HEK293 (cell line): ENCODE results near the gene CFAP99.

Experiments
- FEZF1 ChIP-seq: fragments of 450-650 bp; formaldehyde crosslinking; IDR thresholded peaks from 2 replicates; pipeline ENCODE4 v1.5.1; 2016; ENCODE audit warnings: missing biosample characterization, missing genetic modification characterization
- KLF1 ChIP-seq: fragments of 450-650 bp; formaldehyde crosslinking; IDR thresholded peaks from 2 replicates; pipeline ENCODE4 v1.5.1; 2016; ENCODE audit warnings: missing biosample characterization, missing genetic modification characterization
- SALL2 ChIP-seq: fragments of 450-650 bp; formaldehyde crosslinking; IDR thresholded peaks from 2 replicates; pipeline ENCODE4 v1.5.0; 2017; ENCODE audit warnings: missing biosample characterization, mild to moderate bottlenecking, missing genetic modification characterization, borderline replicate concordance
- ZNF174 ChIP-seq: fragments of 450-650 bp; formaldehyde crosslinking; IDR thresholded peaks from 2 replicates; pipeline ENCODE4 v1.5.0; 2017; ENCODE audit warnings: missing biosample characterization, mild to moderate bottlenecking, missing genetic modification characterization
- ZNF239 ChIP-seq: fragments of 450-650 bp; formaldehyde crosslinking; IDR thresholded peaks from 2 replicates; pipeline ENCODE4 v1.5.1; 2016; ENCODE audit warnings: missing biosample characterization, missing genetic modification characterization
- ZNF335 ChIP-seq: fragments of 450-650 bp; formaldehyde crosslinking; conservative IDR thresholded peaks from 2 replicates; pipeline ENCODE4 v1.5.1; 2016; ENCODE audit warnings: missing biosample characterization, missing genetic modification characterization
- ZNF37A ChIP-seq: fragments of 450-650 bp; IDR thresholded peaks from 2 replicates; pipeline ENCODE4 v1.5.1; 2018; ENCODE audit warnings: missing biosample characterization, missing genetic modification characterization
- ZNF423 ChIP-seq: fragments of 450-650 bp; formaldehyde crosslinking; IDR thresholded peaks from 2 replicates; pipeline ENCODE4 v1.5.1; 2016; ENCODE audit warnings: missing biosample characterization, missing genetic modification characterization
- ZNF521 ChIP-seq: fragments of 450-650 bp; formaldehyde crosslinking; IDR thresholded peaks from 2 replicates; pipeline ENCODE4 v1.5.1; 2017; ENCODE audit warnings: missing biosample characterization, mild to moderate bottlenecking, missing genetic modification characterization
- ZNF529 ChIP-seq: fragments of 450-650 bp; formaldehyde crosslinking; IDR thresholded peaks from 2 replicates; pipeline ENCODE4 v1.5.1; 2017; ENCODE audit warnings: missing genetic modification characterization, missing biosample characterization; ENCODE audit not compliant: insufficient replicate concordance
- ZNF558 ChIP-seq: fragments of 450-650 bp; formaldehyde crosslinking; IDR thresholded peaks from 2 replicates; pipeline ENCODE4 v1.5.1; 2016; ENCODE audit warnings: missing biosample characterization, missing genetic modification characterization
- ZNF610 ChIP-seq: fragments of 450-650 bp; formaldehyde crosslinking; IDR thresholded peaks from 2 replicates; pipeline ENCODE4 v1.5.1; 2016; ENCODE audit warnings: missing biosample characterization, missing genetic modification characterization, borderline replicate concordance
- ZNF626 ChIP-seq: fragments of 450-650 bp; sonication (Bioruptor Pico); formaldehyde crosslinking; IDR thresholded peaks from 2 replicates; pipeline ENCODE4 v1.5.1; 2018; ENCODE audit warnings: missing biosample characterization, missing genetic modification characterization, inconsistent platforms
- ZNF654 ChIP-seq: fragments of 450-650 bp; formaldehyde crosslinking; IDR thresholded peaks from 2 replicates; pipeline ENCODE4 v1.5.1; 2016; ENCODE audit warnings: low read depth, missing biosample characterization, missing genetic modification characterization
- ZNF701 ChIP-seq: fragments of 450-650 bp; formaldehyde crosslinking; IDR thresholded peaks from 2 replicates; pipeline ENCODE4 v1.5.1; 2016; ENCODE audit warnings: missing biosample characterization, missing genetic modification characterization
- ZNF747 ChIP-seq: fragments of 450-650 bp; formaldehyde crosslinking; IDR thresholded peaks from 2 replicates; pipeline ENCODE4 v1.5.1; 2016; ENCODE audit warnings: missing biosample characterization, missing genetic modification characterization
- ZNF830 ChIP-seq: fragments of 450-650 bp; IDR thresholded peaks from 2 replicates; pipeline ENCODE4 v1.5.0; 2018; ENCODE audit warnings: missing biosample characterization, missing genetic modification characterization, low read depth, mild to moderate bottlenecking, moderate library complexity
- TF ChIP-seq, protein P1 (sequence below): fragments of 450-650 bp; formaldehyde crosslinking; IDR thresholded peaks from 2 replicates; pipeline ENCODE4 v1.5.1; 2016; ENCODE audit warnings: missing biosample characterization, missing genetic modification characterization, low read depth
- TF ChIP-seq, protein P2 (sequence below): fragments of 450-650 bp; formaldehyde crosslinking; IDR thresholded peaks from 2 replicates; pipeline ENCODE4 v1.5.1; 2016; ENCODE audit warnings: missing biosample characterization, missing genetic modification characterization
- TF ChIP-seq, protein P3 (sequence below): fragments of 450-650 bp; formaldehyde crosslinking; IDR thresholded peaks from 2 replicates; pipeline ENCODE4 v1.5.1; 2017; ENCODE audit warnings: missing biosample characterization, missing genetic modification characterization
- TF ChIP-seq, protein P4 (sequence below): fragments of 450-650 bp; formaldehyde crosslinking; IDR thresholded peaks from 2 replicates; pipeline ENCODE4 v1.5.1; 2016; ENCODE audit warnings: missing biosample characterization, missing genetic modification characterization
- TF ChIP-seq, protein P5 (sequence below): fragments of 450-650 bp; formaldehyde crosslinking; IDR thresholded peaks from 2 replicates; pipeline ENCODE4 v1.5.1; 2017; ENCODE audit warnings: missing biosample characterization, mild to moderate bottlenecking, missing genetic modification characterization, moderate library complexity
- TF ChIP-seq, protein P6 (sequence below): fragments of 450-650 bp; formaldehyde crosslinking; IDR thresholded peaks from 2 replicates; pipeline ENCODE4 v1.5.1; 2016; ENCODE audit warnings: missing biosample characterization, missing genetic modification characterization
- TF ChIP-seq, protein P7 (sequence below): fragments of 450-650 bp; formaldehyde crosslinking; IDR thresholded peaks from 2 replicates; pipeline ENCODE4 v1.5.1; 2016; ENCODE audit warnings: missing biosample characterization, missing genetic modification characterization

Gene CFAP99

DNA sequence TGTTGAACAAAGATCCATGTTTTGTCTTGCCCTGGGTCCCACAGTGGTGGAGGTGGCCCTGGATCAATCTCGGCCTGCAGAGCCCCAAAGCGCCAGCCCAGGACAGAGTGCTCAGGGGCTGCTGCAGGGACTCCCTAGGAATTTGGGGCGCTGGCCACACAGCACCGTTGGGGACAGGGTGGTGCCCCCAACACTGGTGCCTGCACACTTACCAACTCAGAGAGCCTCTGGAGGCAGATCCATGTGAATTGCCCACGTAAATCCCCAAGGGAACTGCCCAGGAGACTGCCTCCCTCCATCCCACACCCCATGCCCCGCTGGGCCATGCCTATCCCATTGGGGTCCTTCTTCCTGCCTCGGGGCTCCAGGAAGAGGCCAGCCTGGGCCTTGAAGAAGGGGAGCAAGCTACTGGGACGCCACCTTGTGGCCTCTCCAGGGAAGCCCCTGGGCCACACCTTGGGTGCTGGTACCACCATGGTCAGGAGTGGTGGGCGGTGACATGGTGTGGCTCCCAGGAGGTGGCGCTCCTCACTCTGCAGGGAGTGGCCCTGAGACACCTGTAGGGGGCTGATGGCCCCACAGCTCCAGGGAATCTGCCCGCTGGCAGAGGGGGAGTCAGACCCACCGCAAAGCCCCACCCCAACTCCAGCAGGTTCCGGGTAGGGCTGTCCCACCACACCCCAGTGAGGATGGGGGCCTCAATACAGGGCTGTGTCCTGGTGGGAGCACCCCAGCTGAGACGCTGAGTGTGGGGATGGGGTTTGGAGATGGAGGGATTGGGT lies 22.8 kb downstream of the CFAP99 start (continued):
- TF ChIP-seq, protein P1, sequence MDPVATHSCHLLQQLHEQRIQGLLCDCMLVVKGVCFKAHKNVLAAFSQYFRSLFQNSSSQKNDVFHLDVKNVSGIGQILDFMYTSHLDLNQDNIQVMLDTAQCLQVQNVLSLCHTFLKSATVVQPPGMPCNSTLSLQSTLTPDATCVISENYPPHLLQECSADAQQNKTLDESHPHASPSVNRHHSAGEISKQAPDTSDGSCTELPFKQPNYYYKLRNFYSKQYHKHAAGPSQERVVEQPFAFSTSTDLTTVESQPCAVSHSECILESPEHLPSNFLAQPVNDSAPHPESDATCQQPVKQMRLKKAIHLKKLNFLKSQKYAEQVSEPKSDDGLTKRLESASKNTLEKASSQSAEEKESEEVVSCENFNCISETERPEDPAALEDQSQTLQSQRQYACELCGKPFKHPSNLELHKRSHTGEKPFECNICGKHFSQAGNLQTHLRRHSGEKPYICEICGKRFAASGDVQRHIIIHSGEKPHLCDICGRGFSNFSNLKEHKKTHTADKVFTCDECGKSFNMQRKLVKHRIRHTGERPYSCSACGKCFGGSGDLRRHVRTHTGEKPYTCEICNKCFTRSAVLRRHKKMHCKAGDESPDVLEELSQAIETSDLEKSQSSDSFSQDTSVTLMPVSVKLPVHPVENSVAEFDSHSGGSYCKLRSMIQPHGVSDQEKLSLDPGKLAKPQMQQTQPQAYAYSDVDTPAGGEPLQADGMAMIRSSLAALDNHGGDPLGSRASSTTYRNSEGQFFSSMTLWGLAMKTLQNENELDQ (tag by site-specific recombination) = no peak
- TF ChIP-seq ZNF610 (tag by site-specific recombination) (no peak), SALL2 (tag by site-specific recombination) (no peak), ZNF239 (tag by site-specific recombination) (no peak), ZNF174 (tag by site-specific recombination) (no peak), ZNF654 (peak; percentile 86), ZNF423 (tag by site-specific recombination) (peak; percentile 82), ZNF529 (tag by site-specific recombination) (no peak), ZNF701 (tag by site-specific recombination) (no peak), KLF1 (tag by site-specific recombination) (peak; percentile 71), ZNF558 (tag by site-specific recombination) (no peak), FEZF1 (tag by site-specific recombination) (no peak), ZNF747 (tag by site-specific recombination) (no peak), ZNF830 (tag by site-specific recombination) (no peak), ZNF521 (tag by site-specific recombination) (no peak), ZNF335 (peak; percentile 86), ZNF37A (tag by site-specific recombination) (no peak), ZNF626 (tag by site-specific recombination) (no peak)
- TF ChIP-seq, protein P2, sequence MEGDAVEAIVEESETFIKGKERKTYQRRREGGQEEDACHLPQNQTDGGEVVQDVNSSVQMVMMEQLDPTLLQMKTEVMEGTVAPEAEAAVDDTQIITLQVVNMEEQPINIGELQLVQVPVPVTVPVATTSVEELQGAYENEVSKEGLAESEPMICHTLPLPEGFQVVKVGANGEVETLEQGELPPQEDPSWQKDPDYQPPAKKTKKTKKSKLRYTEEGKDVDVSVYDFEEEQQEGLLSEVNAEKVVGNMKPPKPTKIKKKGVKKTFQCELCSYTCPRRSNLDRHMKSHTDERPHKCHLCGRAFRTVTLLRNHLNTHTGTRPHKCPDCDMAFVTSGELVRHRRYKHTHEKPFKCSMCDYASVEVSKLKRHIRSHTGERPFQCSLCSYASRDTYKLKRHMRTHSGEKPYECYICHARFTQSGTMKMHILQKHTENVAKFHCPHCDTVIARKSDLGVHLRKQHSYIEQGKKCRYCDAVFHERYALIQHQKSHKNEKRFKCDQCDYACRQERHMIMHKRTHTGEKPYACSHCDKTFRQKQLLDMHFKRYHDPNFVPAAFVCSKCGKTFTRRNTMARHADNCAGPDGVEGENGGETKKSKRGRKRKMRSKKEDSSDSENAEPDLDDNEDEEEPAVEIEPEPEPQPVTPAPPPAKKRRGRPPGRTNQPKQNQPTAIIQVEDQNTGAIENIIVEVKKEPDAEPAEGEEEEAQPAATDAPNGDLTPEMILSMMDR (tag by site-specific recombination) = peak; percentile 89
- TF ChIP-seq, protein P3, sequence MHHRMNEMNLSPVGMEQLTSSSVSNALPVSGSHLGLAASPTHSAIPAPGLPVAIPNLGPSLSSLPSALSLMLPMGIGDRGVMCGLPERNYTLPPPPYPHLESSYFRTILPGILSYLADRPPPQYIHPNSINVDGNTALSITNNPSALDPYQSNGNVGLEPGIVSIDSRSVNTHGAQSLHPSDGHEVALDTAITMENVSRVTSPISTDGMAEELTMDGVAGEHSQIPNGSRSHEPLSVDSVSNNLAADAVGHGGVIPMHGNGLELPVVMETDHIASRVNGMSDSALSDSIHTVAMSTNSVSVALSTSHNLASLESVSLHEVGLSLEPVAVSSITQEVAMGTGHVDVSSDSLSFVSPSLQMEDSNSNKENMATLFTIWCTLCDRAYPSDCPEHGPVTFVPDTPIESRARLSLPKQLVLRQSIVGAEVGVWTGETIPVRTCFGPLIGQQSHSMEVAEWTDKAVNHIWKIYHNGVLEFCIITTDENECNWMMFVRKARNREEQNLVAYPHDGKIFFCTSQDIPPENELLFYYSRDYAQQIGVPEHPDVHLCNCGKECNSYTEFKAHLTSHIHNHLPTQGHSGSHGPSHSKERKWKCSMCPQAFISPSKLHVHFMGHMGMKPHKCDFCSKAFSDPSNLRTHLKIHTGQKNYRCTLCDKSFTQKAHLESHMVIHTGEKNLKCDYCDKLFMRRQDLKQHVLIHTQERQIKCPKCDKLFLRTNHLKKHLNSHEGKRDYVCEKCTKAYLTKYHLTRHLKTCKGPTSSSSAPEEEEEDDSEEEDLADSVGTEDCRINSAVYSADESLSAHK (tag by site-specific recombination) = no peak
- TF ChIP-seq, protein P4, sequence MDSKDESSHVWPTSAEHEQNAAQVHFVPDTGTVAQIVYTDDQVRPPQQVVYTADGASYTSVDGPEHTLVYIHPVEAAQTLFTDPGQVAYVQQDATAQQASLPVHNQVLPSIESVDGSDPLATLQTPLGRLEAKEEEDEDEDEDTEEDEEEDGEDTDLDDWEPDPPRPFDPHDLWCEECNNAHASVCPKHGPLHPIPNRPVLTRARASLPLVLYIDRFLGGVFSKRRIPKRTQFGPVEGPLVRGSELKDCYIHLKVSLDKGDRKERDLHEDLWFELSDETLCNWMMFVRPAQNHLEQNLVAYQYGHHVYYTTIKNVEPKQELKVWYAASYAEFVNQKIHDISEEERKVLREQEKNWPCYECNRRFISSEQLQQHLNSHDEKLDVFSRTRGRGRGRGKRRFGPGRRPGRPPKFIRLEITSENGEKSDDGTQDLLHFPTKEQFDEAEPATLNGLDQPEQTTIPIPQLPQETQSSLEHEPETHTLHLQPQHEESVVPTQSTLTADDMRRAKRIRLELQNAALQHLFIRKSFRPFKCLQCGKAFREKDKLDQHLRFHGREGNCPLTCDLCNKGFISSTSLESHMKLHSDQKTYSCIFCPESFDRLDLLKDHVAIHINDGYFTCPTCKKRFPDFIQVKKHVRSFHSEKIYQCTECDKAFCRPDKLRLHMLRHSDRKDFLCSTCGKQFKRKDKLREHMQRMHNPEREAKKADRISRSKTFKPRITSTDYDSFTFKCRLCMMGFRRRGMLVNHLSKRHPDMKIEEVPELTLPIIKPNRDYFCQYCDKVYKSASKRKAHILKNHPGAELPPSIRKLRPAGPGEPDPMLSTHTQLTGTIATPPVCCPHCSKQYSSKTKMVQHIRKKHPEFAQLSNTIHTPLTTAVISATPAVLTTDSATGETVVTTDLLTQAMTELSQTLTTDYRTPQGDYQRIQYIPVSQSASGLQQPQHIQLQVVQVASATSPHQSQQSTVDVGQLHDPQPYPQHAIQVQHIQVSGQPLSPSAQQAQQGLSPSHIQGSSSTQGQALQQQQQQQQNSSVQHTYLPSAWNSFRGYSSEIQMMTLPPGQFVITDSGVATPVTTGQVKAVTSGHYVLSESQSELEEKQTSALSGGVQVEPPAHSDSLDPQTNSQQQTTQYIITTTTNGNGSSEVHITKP (tag by site-specific recombination) = peak; percentile 56
- TF ChIP-seq, protein P5, sequence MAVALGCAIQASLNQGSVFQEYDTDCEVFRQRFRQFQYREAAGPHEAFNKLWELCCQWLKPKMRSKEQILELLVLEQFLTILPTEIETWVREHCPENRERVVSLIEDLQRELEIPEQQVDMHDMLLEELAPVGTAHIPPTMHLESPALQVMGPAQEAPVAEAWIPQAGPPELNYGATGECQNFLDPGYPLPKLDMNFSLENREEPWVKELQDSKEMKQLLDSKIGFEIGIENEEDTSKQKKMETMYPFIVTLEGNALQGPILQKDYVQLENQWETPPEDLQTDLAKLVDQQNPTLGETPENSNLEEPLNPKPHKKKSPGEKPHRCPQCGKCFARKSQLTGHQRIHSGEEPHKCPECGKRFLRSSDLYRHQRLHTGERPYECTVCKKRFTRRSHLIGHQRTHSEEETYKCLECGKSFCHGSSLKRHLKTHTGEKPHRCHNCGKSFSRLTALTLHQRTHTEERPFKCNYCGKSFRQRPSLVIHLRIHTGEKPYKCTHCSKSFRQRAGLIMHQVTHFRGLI (tag by site-specific recombination) = no peak
- TF ChIP-seq, protein P6, sequence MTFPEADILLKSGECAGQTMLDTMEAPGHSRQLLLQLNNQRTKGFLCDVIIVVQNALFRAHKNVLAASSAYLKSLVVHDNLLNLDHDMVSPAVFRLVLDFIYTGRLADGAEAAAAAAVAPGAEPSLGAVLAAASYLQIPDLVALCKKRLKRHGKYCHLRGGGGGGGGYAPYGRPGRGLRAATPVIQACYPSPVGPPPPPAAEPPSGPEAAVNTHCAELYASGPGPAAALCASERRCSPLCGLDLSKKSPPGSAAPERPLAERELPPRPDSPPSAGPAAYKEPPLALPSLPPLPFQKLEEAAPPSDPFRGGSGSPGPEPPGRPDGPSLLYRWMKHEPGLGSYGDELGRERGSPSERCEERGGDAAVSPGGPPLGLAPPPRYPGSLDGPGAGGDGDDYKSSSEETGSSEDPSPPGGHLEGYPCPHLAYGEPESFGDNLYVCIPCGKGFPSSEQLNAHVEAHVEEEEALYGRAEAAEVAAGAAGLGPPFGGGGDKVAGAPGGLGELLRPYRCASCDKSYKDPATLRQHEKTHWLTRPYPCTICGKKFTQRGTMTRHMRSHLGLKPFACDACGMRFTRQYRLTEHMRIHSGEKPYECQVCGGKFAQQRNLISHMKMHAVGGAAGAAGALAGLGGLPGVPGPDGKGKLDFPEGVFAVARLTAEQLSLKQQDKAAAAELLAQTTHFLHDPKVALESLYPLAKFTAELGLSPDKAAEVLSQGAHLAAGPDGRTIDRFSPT = peak; percentile 69
- TF ChIP-seq, protein P7, sequence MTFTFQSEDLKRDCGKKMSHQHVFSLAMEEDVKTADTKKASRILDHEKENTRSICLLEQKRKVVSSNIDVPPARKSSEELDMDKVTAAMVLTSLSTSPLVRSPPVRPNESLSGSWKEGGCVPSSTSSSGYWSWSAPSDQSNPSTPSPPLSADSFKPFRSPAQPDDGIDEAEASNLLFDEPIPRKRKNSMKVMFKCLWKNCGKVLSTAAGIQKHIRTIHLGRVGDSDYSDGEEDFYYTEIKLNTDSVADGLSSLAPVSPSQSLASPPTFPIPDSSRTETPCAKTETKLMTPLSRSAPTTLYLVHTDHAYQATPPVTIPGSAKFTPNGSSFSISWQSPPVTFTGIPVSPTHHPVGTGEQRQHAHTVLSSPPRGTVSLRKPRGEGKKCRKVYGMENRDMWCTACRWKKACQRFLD (tag by site-specific recombination) = no peak
